HepG2 (cell line): Measurements from ENCODE around the gene ANK3.

Experiments
- CTCF ChIP-seq: sonication (generic); formaldehyde crosslinking; IDR thresholded peaks from 2 replicates; pipeline ENCODE4 v1.5.0; 2020; ENCODE audit warnings: mild to moderate bottlenecking, missing genetic modification reagents, moderate library complexity
- HCFC1 ChIP-seq: fragments of 150-350 bp; IDR thresholded peaks from 2 replicates; pipeline ENCODE4 v1.6.1; 2014; ENCODE audit warnings: low read depth, low read length
- MBNL3 ChIP-seq: fragments of 250-450 bp; sonication (Bioruptor Pico); conservative IDR thresholded peaks from 2 replicates; pipeline ENCODE4 v1.8.0; 2022; ENCODE audit warnings: mild to moderate bottlenecking, inconsistent platforms
- POLR2AphosphoS5 ChIP-seq: IDR thresholded peaks from 2 replicates; pipeline ENCODE4 v1.6.1; 2012; ENCODE audit warnings: low read depth, low read length
- PRPF4 ChIP-seq: fragments of 200-400 bp; formaldehyde crosslinking; IDR thresholded peaks from 2 replicates; pipeline ENCODE4 v1.6.1; 2016; ENCODE audit warnings: low read length, low read depth; ENCODE audit not compliant: poor library complexity, severe bottlenecking
- ZNF570 ChIP-seq: sonication (generic); formaldehyde crosslinking; IDR thresholded peaks from 2 replicates; pipeline ENCODE4 v1.4.0; 2020; ENCODE audit warnings: mild to moderate bottlenecking, missing genetic modification reagents, borderline replicate concordance

- TF ChIP-seq POLR2AphosphoS5 (no peak), ZNF570 (no peak), PRPF4 (no peak), CTCF (CRISPR knock-in tag) (no peak), HCFC1 (no peak), MBNL3 (CRISPR knock-in tag) (no peak)
These were observed 31.4 kb downstream of the ANK3 start for GRCh38 chr10:60358282-60358681.
